Adrenal gland (tissue), 5 donors: ENCODE measurements around the gene NAALADL2.

ENCODE experiments used
- POLR2A ChIP-seq, 2 donors: fragments of 450-650 bp; IDR thresholded peaks; one replicate each; pipeline ENCODE4 v1.6.1; 2017; ENCODE audit warnings: antibody characterized with exemption in 2 of 2, mild to moderate bottlenecking in 2 of 2, moderate library complexity in 1 of 2
- TF ChIP-seq, protein P1 (sequence below), 6 experiments: fragments of 450-650 bp in 4 of 6; fragments of 200-600 bp in 2 of 6; sonication (generic) in 1 of 6; IDR thresholded peaks; 1 replicate in 5 of 6; 2 replicates in 1 of 6; pipeline versions ENCODE4 v1.5.1 to v1.8.0; 2016 to 2021; ENCODE audit warnings: antibody characterized with exemption in 6 of 6, mild to moderate bottlenecking in 2 of 6, moderate library complexity in 1 of 6
- donor health status: DM: no; HTN: no; CAD: no.

DNA sequence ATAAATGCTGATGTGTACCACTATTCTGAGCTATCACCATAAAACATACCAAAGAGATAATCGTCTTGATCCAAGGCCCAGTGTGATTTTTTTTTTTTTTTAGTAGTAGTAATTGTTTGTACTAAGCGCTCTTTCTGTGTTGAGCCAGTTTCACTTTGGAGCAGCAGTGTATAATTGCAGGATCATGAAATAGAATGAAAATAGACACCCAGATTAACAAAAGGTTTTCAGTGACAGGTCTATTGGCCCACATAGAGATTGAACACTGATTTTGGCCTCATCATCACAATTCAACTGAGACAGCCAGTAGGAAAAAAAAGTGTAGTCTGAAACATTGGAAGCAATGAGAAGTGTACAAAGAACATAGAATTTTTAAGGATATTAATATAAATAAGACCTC lies 749.8 kb downstream of the NAALADL2 start:
- TF ChIP-seq, protein P1, sequence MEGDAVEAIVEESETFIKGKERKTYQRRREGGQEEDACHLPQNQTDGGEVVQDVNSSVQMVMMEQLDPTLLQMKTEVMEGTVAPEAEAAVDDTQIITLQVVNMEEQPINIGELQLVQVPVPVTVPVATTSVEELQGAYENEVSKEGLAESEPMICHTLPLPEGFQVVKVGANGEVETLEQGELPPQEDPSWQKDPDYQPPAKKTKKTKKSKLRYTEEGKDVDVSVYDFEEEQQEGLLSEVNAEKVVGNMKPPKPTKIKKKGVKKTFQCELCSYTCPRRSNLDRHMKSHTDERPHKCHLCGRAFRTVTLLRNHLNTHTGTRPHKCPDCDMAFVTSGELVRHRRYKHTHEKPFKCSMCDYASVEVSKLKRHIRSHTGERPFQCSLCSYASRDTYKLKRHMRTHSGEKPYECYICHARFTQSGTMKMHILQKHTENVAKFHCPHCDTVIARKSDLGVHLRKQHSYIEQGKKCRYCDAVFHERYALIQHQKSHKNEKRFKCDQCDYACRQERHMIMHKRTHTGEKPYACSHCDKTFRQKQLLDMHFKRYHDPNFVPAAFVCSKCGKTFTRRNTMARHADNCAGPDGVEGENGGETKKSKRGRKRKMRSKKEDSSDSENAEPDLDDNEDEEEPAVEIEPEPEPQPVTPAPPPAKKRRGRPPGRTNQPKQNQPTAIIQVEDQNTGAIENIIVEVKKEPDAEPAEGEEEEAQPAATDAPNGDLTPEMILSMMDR (IDR thresholded peaks at IDR 0.05): no peak
- no peak for TF ChIP-seq POLR2A (IDR thresholded peaks at IDR 0.05)
